WERI-Rb-1 (cell line): ENCODE measurements around the gene AMH.

Experiments
- DNase-seq: peaks from one replicate; pipeline ENCODE4 v3.0.0-alpha.2; 2020
- H3K27ac ChIP-seq: fragments of 250-450 bp; sonication (Bioruptor Pico); 2 replicates; pipeline ENCODE4 v1.5.1; 2020; ENCODE audit warnings: mild to moderate bottlenecking, moderate library complexity
- H3K27me3 ChIP-seq: fragments of 250-450 bp; sonication (Bioruptor Pico); 2 replicates; pipeline ENCODE4 v1.5.1; 2021; ENCODE audit warnings: mild to moderate bottlenecking, low read depth, moderate library complexity; ENCODE audit not compliant: insufficient read depth, severe bottlenecking
- H3K36me3 ChIP-seq: fragments of 250-450 bp; sonication (Bioruptor Pico); 2 replicates; pipeline ENCODE4 v1.5.1; 2020; ENCODE audit warnings: mild to moderate bottlenecking, moderate library complexity
- H3K4me3 ChIP-seq: 2 replicates; pipeline ENCODE4 v1.5.1; 2011; ENCODE audit warnings: low read depth, mild to moderate bottlenecking, control low read depth, low read length
- H3K9me3 ChIP-seq: fragments of 250-450 bp; sonication (Bioruptor Pico); 2 replicates; pipeline ENCODE4 v1.5.1; 2021; ENCODE audit warnings: mild to moderate bottlenecking, moderate library complexity; ENCODE audit not compliant: severe bottlenecking
- TF ChIP-seq, protein P1 (sequence below): IDR thresholded peaks from 2 replicates; pipeline ENCODE4 v1.5.1; 2011; ENCODE audit warnings: low read depth, mild to moderate bottlenecking, control low read depth, inconsistent platforms, low read length

AMH gene

DNA sequence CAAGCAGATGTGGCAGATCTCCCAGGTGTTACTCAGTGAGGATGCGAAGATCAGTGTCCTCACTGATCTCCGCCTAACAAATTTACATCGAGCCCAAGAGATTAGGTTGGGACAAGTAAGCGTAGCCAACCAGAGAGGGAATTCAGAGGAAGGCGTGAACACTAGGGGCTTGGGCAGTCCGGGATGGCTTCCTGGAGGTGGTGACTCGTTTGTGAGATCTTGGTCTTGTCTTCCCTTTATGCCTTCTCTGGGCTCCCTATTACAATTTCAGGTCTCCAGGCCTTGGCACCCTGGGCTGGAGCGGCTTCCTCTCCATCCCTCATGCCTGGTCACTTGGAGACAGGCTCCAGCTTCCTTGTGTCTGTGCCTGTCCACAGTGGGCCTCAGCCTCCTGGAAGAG, 6.3 kb upstream of the AMH start:
- TF ChIP-seq, protein P1, sequence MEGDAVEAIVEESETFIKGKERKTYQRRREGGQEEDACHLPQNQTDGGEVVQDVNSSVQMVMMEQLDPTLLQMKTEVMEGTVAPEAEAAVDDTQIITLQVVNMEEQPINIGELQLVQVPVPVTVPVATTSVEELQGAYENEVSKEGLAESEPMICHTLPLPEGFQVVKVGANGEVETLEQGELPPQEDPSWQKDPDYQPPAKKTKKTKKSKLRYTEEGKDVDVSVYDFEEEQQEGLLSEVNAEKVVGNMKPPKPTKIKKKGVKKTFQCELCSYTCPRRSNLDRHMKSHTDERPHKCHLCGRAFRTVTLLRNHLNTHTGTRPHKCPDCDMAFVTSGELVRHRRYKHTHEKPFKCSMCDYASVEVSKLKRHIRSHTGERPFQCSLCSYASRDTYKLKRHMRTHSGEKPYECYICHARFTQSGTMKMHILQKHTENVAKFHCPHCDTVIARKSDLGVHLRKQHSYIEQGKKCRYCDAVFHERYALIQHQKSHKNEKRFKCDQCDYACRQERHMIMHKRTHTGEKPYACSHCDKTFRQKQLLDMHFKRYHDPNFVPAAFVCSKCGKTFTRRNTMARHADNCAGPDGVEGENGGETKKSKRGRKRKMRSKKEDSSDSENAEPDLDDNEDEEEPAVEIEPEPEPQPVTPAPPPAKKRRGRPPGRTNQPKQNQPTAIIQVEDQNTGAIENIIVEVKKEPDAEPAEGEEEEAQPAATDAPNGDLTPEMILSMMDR, result no peak
- no peaks in the 10 kb centered on the region for H3K27me3 ChIP-seq
- no peak overlapping the region for H3K4me3 ChIP-seq
- DNase-seq, result no peak
- peaks cover 87% of the 10 kb centered on the region for H3K36me3 ChIP-seq
- no peak overlapping the region for H3K27ac ChIP-seq
- no peaks in the 10 kb centered on the region for H3K9me3 ChIP-seq

DNA sequence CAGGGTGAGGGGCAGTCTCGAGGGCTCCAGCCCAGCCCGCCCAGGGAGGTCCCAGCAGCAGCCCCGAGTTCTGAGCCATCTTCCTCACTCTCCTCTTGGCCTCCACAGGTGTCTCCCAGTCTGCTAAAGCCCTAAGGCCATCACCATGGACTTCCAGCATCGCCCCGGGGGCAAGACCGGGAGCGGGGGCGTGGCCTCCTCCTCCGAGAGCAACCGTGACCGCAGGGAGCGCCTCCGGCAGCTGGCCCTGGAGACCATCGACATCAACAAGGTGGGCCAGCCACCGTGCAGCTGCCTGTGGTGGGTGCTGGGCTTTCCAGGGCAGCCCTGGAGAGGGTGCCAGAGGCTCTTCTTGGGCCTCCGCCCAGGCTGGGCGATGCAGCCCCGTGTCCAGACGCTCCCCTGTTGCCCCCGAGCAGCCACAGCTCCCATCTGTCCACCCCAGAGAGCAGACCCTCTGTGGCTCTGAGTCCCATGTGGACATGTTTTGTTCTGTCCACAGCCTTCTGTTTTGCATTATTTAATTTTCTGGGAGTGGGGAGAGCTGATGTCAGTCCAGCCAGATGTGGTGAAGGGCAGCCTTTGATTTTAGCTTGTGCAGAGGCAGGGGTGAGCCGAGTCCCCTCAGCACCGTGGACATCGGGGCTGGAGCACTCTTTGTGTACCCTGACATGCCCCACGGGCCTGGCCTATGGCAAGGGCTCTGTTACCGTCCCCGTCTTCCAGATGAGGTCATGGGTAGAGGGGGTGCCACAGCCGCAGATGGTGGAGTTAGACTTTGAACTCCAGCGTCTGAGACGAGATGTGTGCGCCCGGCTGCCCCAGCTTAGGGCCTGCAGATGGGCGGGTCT, 5.6 kb upstream of the AMH start:
- Histone ChIP-seq H3K9me3 (no peaks in the 10 kb centered on the region), H3K4me3 (no peak overlapping the region), H3K27ac (no peak overlapping the region), H3K36me3 (peaks cover 82% of the 10 kb centered on the region), H3K27me3 (no peaks in the 10 kb centered on the region)
- DNase-seq, result no peak
- TF ChIP-seq, protein P1, result no peak

DNA sequence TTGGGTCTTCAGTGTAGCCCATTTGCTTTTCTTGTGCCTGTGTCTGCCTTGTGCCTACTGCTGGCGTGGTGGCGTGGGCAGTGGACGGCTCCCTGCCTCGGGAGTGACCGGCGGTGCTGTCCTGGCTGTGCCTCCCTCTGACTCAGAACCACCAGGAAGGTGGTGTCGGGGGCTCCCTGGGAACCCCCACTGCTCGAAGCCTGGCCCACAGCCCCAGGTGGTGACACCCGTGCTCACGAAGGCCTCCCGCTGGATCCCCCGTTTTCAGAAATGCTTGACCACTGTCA, 5.1 kb upstream of the AMH start:
- DNase-seq, result no peak
- TF ChIP-seq, protein P1, result no peak
- H3K27ac ChIP-seq, result no peak overlapping the region
- no peak overlapping the region for H3K4me3 ChIP-seq
- H3K27me3 ChIP-seq, result no peaks in the 10 kb centered on the region
- H3K36me3 ChIP-seq, result peaks cover 82% of the 10 kb centered on the region
- H3K9me3 ChIP-seq, result no peaks in the 10 kb centered on the region

DNA sequence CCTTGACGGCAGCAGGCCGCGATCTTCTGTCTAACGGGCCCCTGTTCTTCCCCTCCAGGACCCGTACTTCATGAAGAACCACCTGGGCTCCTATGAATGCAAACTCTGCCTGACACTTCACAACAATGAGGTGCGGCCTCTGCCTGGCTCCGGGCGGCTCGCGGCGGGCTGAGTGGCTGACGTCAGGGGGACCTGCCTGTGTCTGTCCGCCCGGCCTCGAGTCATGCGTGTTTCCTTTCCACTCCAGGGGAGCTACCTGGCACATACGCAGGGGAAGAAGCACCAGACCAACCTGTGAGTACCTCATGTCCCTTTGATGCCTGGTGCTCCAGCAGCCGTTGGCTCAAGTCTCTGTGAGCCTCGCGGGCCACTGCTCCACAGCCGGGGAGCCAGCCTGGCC, 4.6 kb upstream of the AMH start:
- no peak for DNase-seq
- peaks cover 85% of the 10 kb centered on the region for H3K36me3 ChIP-seq
- no peak overlapping the region for H3K27ac ChIP-seq
- H3K4me3 ChIP-seq, result no peak overlapping the region
- no peaks in the 10 kb centered on the region for H3K27me3 ChIP-seq
- TF ChIP-seq, protein P1, result no peak
- no peaks in the 10 kb centered on the region for H3K9me3 ChIP-seq

DNA sequence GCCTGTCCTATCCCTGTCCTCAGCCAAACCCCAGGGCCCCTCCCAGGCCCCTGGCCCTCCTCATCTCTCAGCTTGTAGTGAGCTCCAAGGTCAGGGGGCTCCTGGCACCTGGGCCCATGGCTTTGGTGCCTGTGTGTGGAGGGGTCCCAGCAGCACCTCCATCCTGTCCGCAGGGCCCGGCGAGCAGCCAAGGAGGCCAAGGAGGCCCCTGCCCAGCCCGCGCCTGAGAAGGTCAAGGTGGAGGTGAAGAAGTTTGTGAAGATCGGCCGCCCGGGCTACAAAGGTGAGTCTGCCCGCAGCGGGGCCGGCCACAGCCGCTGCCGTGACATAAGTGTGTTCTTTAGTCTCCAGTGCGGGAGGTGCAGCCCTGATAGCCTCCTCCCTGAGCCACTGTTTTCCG, 3.9 kb upstream of the AMH start:
- H3K36me3 ChIP-seq, result peaks cover 85% of the 10 kb centered on the region
- TF ChIP-seq, protein P1, result no peak
- H3K27ac ChIP-seq, result no peak overlapping the region

More for the DNA sequence above, 3.9 kb upstream of the AMH start:
- no peak for DNase-seq
- no peak overlapping the region for H3K4me3 ChIP-seq
- H3K9me3 ChIP-seq, result no peaks in the 10 kb centered on the region
- H3K27me3 ChIP-seq, result no peaks in the 10 kb centered on the region
